Measurements from ENCODE around the gene TSEN2.

- TF ChIP-seq CTCF (IDR thresholded peaks at IDR 0.05) (no peak), POLR2A (IDR thresholded peaks at IDR 0.05) (no peak)
These were observed 47.1 kb upstream of the TSEN2 start for GRCh38 chr3:12437221-12437605.
